PFSK-1 (cell line): ENCODE results near the gene LIME1.

Experiments
- FOXP2 ChIP-seq: optimal IDR thresholded peaks from 2 replicates; pipeline ENCODE3; 2011; ENCODE audit warnings: borderline replicate concordance, control low read depth, inconsistent platforms; ENCODE audit not compliant: insufficient read depth; ENCODE audit errors: extremely low read length, extremely low read depth
- POLR2AphosphoS5 ChIP-seq: IDR thresholded peaks from 2 replicates; pipeline ENCODE4 v1.6.1; 2012; ENCODE audit warnings: low read depth, mild to moderate bottlenecking, control low read depth, low read length, moderate library complexity
- SIN3A ChIP-seq: IDR thresholded peaks from 2 replicates; pipeline ENCODE4 v1.6.1; 2012; ENCODE audit warnings: mild to moderate bottlenecking, low read length, moderate library complexity, borderline replicate concordance; ENCODE audit not compliant: insufficient read depth
- TAF1 ChIP-seq: IDR thresholded peaks from 2 replicates; pipeline ENCODE4 v1.6.1; 2012; ENCODE audit warnings: low read length, control low read depth, borderline replicate concordance; ENCODE audit not compliant: insufficient read depth
- TF ChIP-seq, protein P1 (sequence below), 2 experiments: IDR thresholded peaks; 2 replicates each; pipeline versions ENCODE4 v1.6.1 to v1.8.0; 2011 to 2012; ENCODE audit warnings: low read depth in 2 of 2, low read length in 2 of 2, control low read depth in 1 of 2, inconsistent platforms in 1 of 2, mild to moderate bottlenecking in 1 of 2, moderate library complexity in 1 of 2; ENCODE audit not compliant: insufficient read depth in 1 of 2

DNA sequence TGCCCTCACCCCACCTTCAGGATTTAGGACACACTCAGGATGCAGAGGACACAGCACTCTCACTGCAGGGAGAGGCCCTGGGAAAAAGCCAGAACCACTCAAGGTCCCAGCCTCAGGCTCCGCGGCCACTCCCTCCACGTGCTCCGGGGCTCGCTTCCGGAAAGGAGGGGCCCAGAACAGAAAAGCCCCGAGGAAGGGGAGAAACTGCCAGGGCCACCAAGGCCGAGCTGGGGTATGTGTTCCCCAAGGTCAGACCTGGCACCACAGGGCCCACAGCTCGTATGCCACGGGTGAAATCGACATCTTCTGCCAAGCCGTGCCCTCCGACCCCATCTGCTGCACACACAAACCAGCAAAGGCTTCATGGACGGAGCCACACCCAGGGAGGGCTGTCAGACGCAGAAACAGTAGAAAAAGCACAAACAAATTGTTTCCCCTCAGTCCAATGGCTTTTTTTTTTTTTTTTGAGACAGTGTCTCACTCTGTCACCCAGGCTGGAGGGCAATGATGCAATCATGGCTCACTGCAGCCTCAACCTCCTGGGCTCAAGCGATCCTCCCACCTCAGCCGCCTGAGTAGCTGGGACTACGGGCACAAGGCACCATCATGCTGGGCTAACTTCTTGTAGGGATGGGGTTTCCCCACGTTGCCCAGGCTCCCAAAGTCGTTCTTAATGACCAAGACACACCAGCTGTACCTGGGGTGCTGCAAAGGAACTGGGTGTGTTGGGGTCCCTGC, 36.5 kb downstream of the LIME1 start:
- TF ChIP-seq TAF1 = no peak
- no peak for TF ChIP-seq POLR2AphosphoS5
- TF ChIP-seq, protein P1, sequence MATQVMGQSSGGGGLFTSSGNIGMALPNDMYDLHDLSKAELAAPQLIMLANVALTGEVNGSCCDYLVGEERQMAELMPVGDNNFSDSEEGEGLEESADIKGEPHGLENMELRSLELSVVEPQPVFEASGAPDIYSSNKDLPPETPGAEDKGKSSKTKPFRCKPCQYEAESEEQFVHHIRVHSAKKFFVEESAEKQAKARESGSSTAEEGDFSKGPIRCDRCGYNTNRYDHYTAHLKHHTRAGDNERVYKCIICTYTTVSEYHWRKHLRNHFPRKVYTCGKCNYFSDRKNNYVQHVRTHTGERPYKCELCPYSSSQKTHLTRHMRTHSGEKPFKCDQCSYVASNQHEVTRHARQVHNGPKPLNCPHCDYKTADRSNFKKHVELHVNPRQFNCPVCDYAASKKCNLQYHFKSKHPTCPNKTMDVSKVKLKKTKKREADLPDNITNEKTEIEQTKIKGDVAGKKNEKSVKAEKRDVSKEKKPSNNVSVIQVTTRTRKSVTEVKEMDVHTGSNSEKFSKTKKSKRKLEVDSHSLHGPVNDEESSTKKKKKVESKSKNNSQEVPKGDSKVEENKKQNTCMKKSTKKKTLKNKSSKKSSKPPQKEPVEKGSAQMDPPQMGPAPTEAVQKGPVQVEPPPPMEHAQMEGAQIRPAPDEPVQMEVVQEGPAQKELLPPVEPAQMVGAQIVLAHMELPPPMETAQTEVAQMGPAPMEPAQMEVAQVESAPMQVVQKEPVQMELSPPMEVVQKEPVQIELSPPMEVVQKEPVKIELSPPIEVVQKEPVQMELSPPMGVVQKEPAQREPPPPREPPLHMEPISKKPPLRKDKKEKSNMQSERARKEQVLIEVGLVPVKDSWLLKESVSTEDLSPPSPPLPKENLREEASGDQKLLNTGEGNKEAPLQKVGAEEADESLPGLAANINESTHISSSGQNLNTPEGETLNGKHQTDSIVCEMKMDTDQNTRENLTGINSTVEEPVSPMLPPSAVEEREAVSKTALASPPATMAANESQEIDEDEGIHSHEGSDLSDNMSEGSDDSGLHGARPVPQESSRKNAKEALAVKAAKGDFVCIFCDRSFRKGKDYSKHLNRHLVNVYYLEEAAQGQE (IDR thresholded peaks at IDR 0.05; ENCODE audit: insufficient read depth in 1 of 2, low read depth in 2 of 2, low read length in 2 of 2) = no peak
- no peak for TF ChIP-seq SIN3A
- TF ChIP-seq FOXP2 = no peak
